H1 (cell line): ENCODE data around the gene ADTRP. TPM values are rescaled to one million over a fixed set of nuclear protein-coding genes. Genes with fewer than 3 reads are reported as not detected.

Experiments
- CTCF ChIA-PET: fragments of 300-600 bp; sonication (Branson Sonifier 250); formaldehyde crosslinking; loops from one replicate; lab custom pipeline; 2021; ENCODE audit not compliant: partially characterized antibody; lab: Charles Lee
- POLR2A ChIA-PET: fragments of 300-600 bp; sonication (Branson Sonifier 250); formaldehyde crosslinking; loops from one replicate; lab custom pipeline; 2021; ENCODE audit warnings: inconsistent platforms; ENCODE audit not compliant: partially characterized antibody; lab: Charles Lee
- DNase-seq, 2 experiments: peaks; one replicate each; pipeline versions ENCODE4 v3.0.0 to v3.0.0-alpha.2; 2010 to 2022; ENCODE audit warnings: low spot score in 2 of 2, low read depth in 1 of 2, mixed read lengths in 1 of 2
- FAIRE-seq: peaks from 2 replicates; lab custom pipeline; 2011; peaks lifted over from hg19 to GRCh38; lab: Jason Lieb, UNC
- H2AFZ ChIP-seq: 2 replicates; pipeline ENCODE4 v1.8.1; 2012; ENCODE audit warnings: low read length, inconsistent platforms
- H2AK5ac ChIP-seq: 2 replicates; pipeline ENCODE4 v1.6.1; 2013; ENCODE audit warnings: low read depth, low read length
- H2BK120ac ChIP-seq: replicated peaks from 2 replicates; pipeline ENCODE3; 2013; ENCODE audit warnings: low read depth, low read length, inconsistent platforms
- H2BK12ac ChIP-seq: 2 replicates; pipeline ENCODE4 v1.6.1; 2013; ENCODE audit warnings: low read depth, low read length
- H2BK15ac ChIP-seq: 2 replicates; pipeline ENCODE4 v1.6.1; 2013; ENCODE audit warnings: low read length
- H2BK20ac ChIP-seq: 2 replicates; pipeline ENCODE4 v1.6.1; 2013; ENCODE audit warnings: low read length
- H2BK5ac ChIP-seq: 2 replicates; pipeline ENCODE4 v1.6.1; 2013; ENCODE audit warnings: low read depth, low read length
- H3K14ac ChIP-seq: 2 replicates; pipeline ENCODE4 v1.6.1; 2013; ENCODE audit warnings: inconsistent platforms; ENCODE audit not compliant: insufficient read length
- H3K18ac ChIP-seq: 2 replicates; pipeline ENCODE4 v1.6.1; 2013; ENCODE audit warnings: low read length; ENCODE audit errors: extremely low read depth
- H3K23ac ChIP-seq: 2 replicates; pipeline ENCODE4 v1.6.1; 2013; ENCODE audit warnings: inconsistent platforms; ENCODE audit not compliant: insufficient read length
- H3K23me2 ChIP-seq: 2 replicates; pipeline ENCODE4 v1.6.1; 2013; ENCODE audit warnings: low read depth, low read length
- H3K27ac ChIP-seq: 2 replicates; pipeline ENCODE4 v1.6.1; 2011; ENCODE audit warnings: low read depth, low read length, inconsistent platforms
- H3K27me3 ChIP-seq, 4 experiments: replicated peaks in 1 of 4; 1 replicate in 1 of 4; 2 replicates in 3 of 4; pipeline versions ENCODE4 v1.6.1 to v1.8.1; 2011 to 2013; ENCODE audit warnings: low read length in 3 of 4, mild to moderate bottlenecking in 3 of 4, inconsistent platforms in 2 of 4, mixed read lengths in 2 of 4, moderate library complexity in 1 of 4; ENCODE audit not compliant: control insufficient read depth in 3 of 4, insufficient read depth in 3 of 4; ENCODE audit errors: extremely low read depth in 1 of 4
- H3K36me3 ChIP-seq, 4 experiments: 2 replicates each; pipeline versions ENCODE4 v1.6.1 to v1.8.1; 2011 to 2013; ENCODE audit warnings: mild to moderate bottlenecking in 4 of 4, low read length in 3 of 4, moderate library complexity in 2 of 4, control low read depth in 1 of 4, inconsistent platforms in 1 of 4; ENCODE audit not compliant: insufficient read depth in 4 of 4, control insufficient read depth in 2 of 4
- H3K4ac ChIP-seq: replicated peaks from 2 replicates; pipeline ENCODE3; 2013; ENCODE audit warnings: low read length, low read depth, mixed read lengths, inconsistent platforms; ENCODE audit not compliant: insufficient read length
- H3K4me1 ChIP-seq, 4 experiments: replicated peaks in 1 of 4; 1 replicate in 1 of 4; 2 replicates in 3 of 4; pipeline versions ENCODE4 v1.6.1 to v1.8.1; 2011 to 2013; ENCODE audit warnings: low read length in 3 of 4, inconsistent platforms in 2 of 4, mixed read lengths in 1 of 4; ENCODE audit not compliant: insufficient read depth in 4 of 4, control insufficient read depth in 3 of 4
- H3K4me2 ChIP-seq, 2 experiments: 2 replicates each; pipeline versions ENCODE4 v1.6.1 to v1.8.1; 2011 to 2013; ENCODE audit warnings: low read depth in 2 of 2, low read length in 2 of 2, control low read depth in 1 of 2, inconsistent platforms in 1 of 2, mild to moderate bottlenecking in 1 of 2; ENCODE audit not compliant: insufficient read depth in 1 of 2
- H3K4me3 ChIP-seq, 4 experiments: fragments of 200-600, 300-600 bp in 1 of 4; sonication (generic), shearing (Covaris generic), sonication (Bioruptor Twin) in 1 of 4; 2 replicates each; pipeline versions ENCODE4 v1.5.1 to v1.8.1; 2011 to 2016; ENCODE audit warnings: low read length in 4 of 4, low read depth in 3 of 4, control low read depth in 2 of 4, inconsistent platforms in 2 of 4, mild to moderate bottlenecking in 2 of 4, mixed read lengths in 1 of 4, moderate library complexity in 1 of 4; ENCODE audit not compliant: insufficient read depth in 2 of 4; ENCODE audit errors: extremely low read depth in 1 of 4
- H3K56ac ChIP-seq: replicated peaks from 2 replicates; pipeline ENCODE3; 2013; ENCODE audit warnings: low read depth, mild to moderate bottlenecking, mixed read lengths, low read length, inconsistent platforms; ENCODE audit not compliant: insufficient read length
- H3K79me1 ChIP-seq: 2 replicates; pipeline ENCODE4 v1.6.1; 2013; ENCODE audit warnings: low read depth, low read length, control low read depth
- H3K79me2 ChIP-seq, 2 experiments: 2 replicates each; pipeline versions ENCODE4 v1.6.1 to v1.8.1; 2012 to 2013; ENCODE audit warnings: low read length in 2 of 2, mild to moderate bottlenecking in 2 of 2, inconsistent platforms in 1 of 2; ENCODE audit not compliant: insufficient read depth in 2 of 2, control insufficient read depth in 1 of 2
- H3K9ac ChIP-seq, 4 experiments: replicated peaks in 1 of 4; 1 replicate in 1 of 4; 2 replicates in 3 of 4; pipeline versions ENCODE4 v1.6.1 to v1.8.1; 2011 to 2013; ENCODE audit warnings: low read depth in 3 of 4, low read length in 3 of 4, control low read depth in 2 of 4, mild to moderate bottlenecking in 2 of 4, moderate library complexity in 2 of 4, inconsistent platforms in 1 of 4; ENCODE audit errors: extremely low read depth in 1 of 4
- H3K9me3 ChIP-seq, 2 experiments: 2 replicates each; pipeline versions ENCODE4 v1.6.1 to v1.8.1; 2012 to 2013; ENCODE audit warnings: mild to moderate bottlenecking in 2 of 2, moderate library complexity in 2 of 2, control low read depth in 1 of 2, inconsistent platforms in 1 of 2, low read depth in 1 of 2, low read length in 1 of 2, mixed read lengths in 1 of 2; ENCODE audit not compliant: insufficient read depth in 2 of 2
- H4K20me1 ChIP-seq, 2 experiments: replicated peaks in 1 of 2; 2 replicates each; pipeline versions ENCODE3 to v1.8.1; 2011 to 2013; ENCODE audit warnings: inconsistent platforms in 2 of 2, low read length in 2 of 2, mild to moderate bottlenecking in 1 of 2; ENCODE audit not compliant: insufficient read depth in 2 of 2, control insufficient read depth in 1 of 2
- H4K5ac ChIP-seq: 2 replicates; pipeline ENCODE4 v1.6.1; 2013; ENCODE audit warnings: low read length, low read depth, mixed read lengths, inconsistent platforms; ENCODE audit not compliant: insufficient read length
- H4K8ac ChIP-seq: 2 replicates; pipeline ENCODE4 v1.8.0; 2013; ENCODE audit warnings: mild to moderate bottlenecking, moderate library complexity, low read length, inconsistent platforms; ENCODE audit not compliant: insufficient read depth; ENCODE audit errors: extremely low read depth
- H4K91ac ChIP-seq: replicated peaks from 2 replicates; pipeline ENCODE3; 2013; ENCODE audit warnings: low read length, mixed read lengths, inconsistent platforms; ENCODE audit not compliant: insufficient read length
- ASH2L ChIP-seq: fragments of 200-600, 300-600 bp; sonication (generic); IDR thresholded peaks from one replicate; pipeline ENCODE4 v1.7.1; 2017; ENCODE audit warnings: low read length
- BRCA1 ChIP-seq: IDR thresholded peaks from 2 replicates; pipeline ENCODE4 v1.6.1; 2012; ENCODE audit warnings: low read depth, low read length, improper control_type of control experiment
- FOSL1 ChIP-seq: IDR thresholded peaks from 2 replicates; pipeline ENCODE4 v1.6.1; 2011; ENCODE audit warnings: mild to moderate bottlenecking, low read depth, low read length, moderate library complexity; ENCODE audit not compliant: insufficient read depth
- GABPA ChIP-seq: IDR thresholded peaks from 2 replicates; pipeline ENCODE4 v1.6.1; 2011; ENCODE audit warnings: mild to moderate bottlenecking, low read length, moderate library complexity, borderline replicate concordance; ENCODE audit not compliant: insufficient read depth
- KDM5A ChIP-seq: fragments of 200-600 bp; IDR thresholded peaks from 2 replicates; pipeline ENCODE4 v1.7.1; 2012; ENCODE audit warnings: mild to moderate bottlenecking, low read length, inconsistent platforms, mixed read lengths
- PHF8 ChIP-seq: fragments of 200-600 bp; sonication (generic); conservative IDR thresholded peaks from 2 replicates; pipeline ENCODE4 v1.7.1; 2012; ENCODE audit warnings: low read depth, mild to moderate bottlenecking, inconsistent platforms, low read length, moderate library complexity
- POLR2A ChIP-seq, 2 experiments: IDR thresholded peaks; 1 replicate in 1 of 2; 2 replicates in 1 of 2; pipeline ENCODE4 v1.6.1; 2011; ENCODE audit warnings: low read depth in 2 of 2, low read length in 2 of 2, mild to moderate bottlenecking in 2 of 2; ENCODE audit errors: control extremely low read depth in 1 of 2
- POU5F1 ChIP-seq: IDR thresholded peaks from 2 replicates; pipeline ENCODE4 v1.6.1; 2011; ENCODE audit warnings: low read depth, mild to moderate bottlenecking, low read length, moderate library complexity
- RAD21 ChIP-seq, 2 experiments: IDR thresholded peaks in 1 of 2; conservative IDR thresholded peaks in 1 of 2; 2 replicates each; pipeline ENCODE4 v1.6.1; 2011; ENCODE audit warnings: low read depth in 2 of 2, low read length in 2 of 2, improper control_type of control experiment in 1 of 2, inconsistent platforms in 1 of 2, mild to moderate bottlenecking in 1 of 2, moderate library complexity in 1 of 2
- RBBP5 ChIP-seq: IDR thresholded peaks from 2 replicates; pipeline ENCODE4 v1.7.1; 2012; ENCODE audit warnings: low read depth, mild to moderate bottlenecking, inconsistent platforms, low read length, moderate library complexity, borderline replicate concordance
- SIN3A ChIP-seq, 2 experiments: IDR thresholded peaks in 1 of 2; conservative IDR thresholded peaks in 1 of 2; 2 replicates each; pipeline ENCODE4 v1.6.1; 2011 to 2012; ENCODE audit warnings: low read length in 2 of 2, improper control_type of control experiment in 1 of 2, low read depth in 1 of 2, mild to moderate bottlenecking in 1 of 2
- TAF1 ChIP-seq: IDR thresholded peaks from 2 replicates; pipeline ENCODE4 v1.6.1; 2011; ENCODE audit warnings: mild to moderate bottlenecking, low read depth, low read length
- TBP ChIP-seq: IDR thresholded peaks from 2 replicates; pipeline ENCODE4 v1.6.1; 2011; ENCODE audit warnings: low read depth, low read length, improper control_type of control experiment
- TEAD4 ChIP-seq: IDR thresholded peaks from 2 replicates; pipeline ENCODE4 v1.6.1; 2012; ENCODE audit warnings: low read depth, low read length, inconsistent platforms, mixed read lengths
- WGBS, 2 experiments: shearing (Covaris generic) in 1 of 2; methylation state at CpG; one replicate each; pipeline versions ENCODE4 v1.1.6 to v1.1.7; 2013 to 2015; ENCODE audit warnings: low lambda C conversion rate in 2 of 2, mixed read lengths in 2 of 2, inconsistent platforms in 1 of 2, low coverage in 1 of 2, missing lambda C conversion rate in 1 of 2; ENCODE audit not compliant: insufficient replicate concordance in 2 of 2, insufficient coverage in 1 of 2, insufficient read length in 1 of 2; ENCODE audit errors: extremely low coverage in 1 of 2, missing lambda C conversion rate in 1 of 2; 5-methylcytosine and 5-hydroxymethylcytosine counted together
- polyA plus RNA-seq, 7 experiments: library from polyadenylated mRNA; depleted of rRNA in 3 of 7; stranded (reverse) in 5 of 7; unstranded in 2 of 7; fragments of >200 nt in 5 of 7; fragments of 200-250 nt in 2 of 7; gene quantifications; 1 replicate in 5 of 7; 2 replicates in 1 of 7; 4 replicates in 1 of 7; pipeline versions ENCODE4 v1.2.1 to v1.2.3, GENCODE V29; 2011 to 2013; ENCODE audit warnings: missing spikeins in 2 of 7, mixed read lengths in 2 of 7
- total RNA-seq: library from RNA; stranded (reverse); fragmentation: NEBNext Ultra II Directional; extraction: Animal tissue kit (Norgen Biotek cat#: 25700); gene quantifications from 2 replicates; pipeline ENCODE4 v1.2.1, GENCODE V29; 2021
- TF ChIP-seq, protein P1 (sequence below): IDR thresholded peaks from 2 replicates; pipeline ENCODE4 v1.6.1; 2011; ENCODE audit warnings: low read depth, mild to moderate bottlenecking, low read length; ENCODE audit not compliant: insufficient read depth

The ADTRP gene
- total and polyA plus RNA-seq, 2 of the 8 experiments (the other 6 are each of a cell fraction or from before 2014, with no cell fraction given), result 0.08 to 0.45 TPM

GRCh38 chr6:11814106-11814505 lies 35.5 kb upstream of the ADTRP start:
- Histone ChIP-seq H3K23ac (no peak overlapping the region), H2BK12ac (no peak overlapping the region), H2BK5ac (no peak overlapping the region), H3K14ac (no peak overlapping the region), H4K8ac (no peak overlapping the region), H3K9me3 (no peaks in the 10 kb centered on the region), H2BK20ac (no peak overlapping the region), H3K27me3 (no peaks in the 10 kb centered on the region), H3K18ac (no peak overlapping the region), H3K23me2 (no peaks in the 10 kb centered on the region; the same call in 1 of the 2 replicates), H3K36me3 (no peaks in the 10 kb centered on the region), H3K4me2 (no peak overlapping the region), H3K9ac (no peak overlapping the region), H3K79me2 (no peaks in the 10 kb centered on the region), H4K5ac (no peak overlapping the region), H3K79me1 (no peaks in the 10 kb centered on the region), H4K91ac (no peak overlapping the region), H3K27ac (no peak overlapping the region), H3K4me3 (no peak overlapping the region), H3K4ac (no peak overlapping the region), H2BK15ac (no peak overlapping the region), H2AFZ (no peak overlapping the region), H2BK120ac (no peak overlapping the region), H4K20me1 (no peaks in the 10 kb centered on the region), H2AK5ac (no peak overlapping the region), H3K4me1 (no peaks in the 10 kb centered on the region), H3K56ac (no peak overlapping the region)
- ChIA-PET POLR2A (no interaction called here), CTCF (no interaction called here)
- FAIRE-seq (no peak), DNase-seq (no peak)
- WGBS, 2 experiments, result 83% methylated on average over 2 of the region's 2 CpGs; no CpG with 5 or more reads in 1 of the 2 experiments
- TF ChIP-seq POLR2A (IDR thresholded peaks at IDR 0.05; ENCODE audit: control extremely low read depth in 1 of 2, low read depth in 2 of 2, low read length in 2 of 2), result no peak
- TF ChIP-seq FOSL1, result no peak
- TF ChIP-seq SIN3A (conservative IDR thresholded peaks at IDR 0.05 in 1 of 2, IDR thresholded peaks at IDR 0.05 in 1 of 2; ENCODE audit: low read depth in 1 of 2, low read length in 2 of 2), result no peak
- no peak for TF ChIP-seq ASH2L
- TF ChIP-seq TBP, result no peak
- TF ChIP-seq GABPA, result no peak
- TF ChIP-seq TAF1, result no peak
- TF ChIP-seq RAD21 (IDR thresholded peaks at IDR 0.05 in 1 of 2, conservative IDR thresholded peaks at IDR 0.05 in 1 of 2; ENCODE audit: low read depth in 2 of 2, low read length in 2 of 2), result no peak
- TF ChIP-seq, protein P1, sequence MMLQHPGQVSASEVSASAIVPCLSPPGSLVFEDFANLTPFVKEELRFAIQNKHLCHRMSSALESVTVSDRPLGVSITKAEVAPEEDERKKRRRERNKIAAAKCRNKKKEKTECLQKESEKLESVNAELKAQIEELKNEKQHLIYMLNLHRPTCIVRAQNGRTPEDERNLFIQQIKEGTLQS, result no peak
- TF ChIP-seq KDM5A, result no peak
- TF ChIP-seq TEAD4, result no peak
- no peak for TF ChIP-seq PHF8
- no peak for TF ChIP-seq BRCA1
- TF ChIP-seq RBBP5, result no peak
- TF ChIP-seq POU5F1, result no peak
